Activated CD8-positive, alpha-beta T cell treated with anti-CD3 and anti-CD28 coated beads for 36 hours (primary cell): Measurements from ENCODE around the gene MED15. TPM values are rescaled to one million over a fixed set of nuclear protein-coding genes. Genes with fewer than 3 reads are reported as not detected.

Source experiments
- ATAC-seq: fragments of 200-7000 bp; cut with Tn5 transposase; one replicate; pipeline ENCODE4 v1.10.0; 2021; ENCODE audit warnings: mild to moderate bottlenecking, moderate library complexity
- CTCF ChIA-PET: fragments of 350-600 bp; sonication (Branson Sonifier 250); formaldehyde crosslinking; loops from one replicate; lab custom pipeline; 2021; ENCODE audit warnings: antibody characterized with exemption; lab: Charles Lee
- POLR2A ChIA-PET: fragments of 350-600 bp; sonication (Branson Sonifier 250); formaldehyde crosslinking; loops from one replicate; lab custom pipeline; 2021; ENCODE audit warnings: antibody characterized with exemption; lab: Charles Lee
- DNase-seq: peaks from one replicate; pipeline ENCODE4 v3.0.0-alpha.2; 2020
- H3K27ac Mint-ChIP-seq: one replicate; pipeline ENCODE4 v1.8.0; 2021; ENCODE audit warnings: mild to moderate bottlenecking, mixed read lengths
- H3K27me3 Mint-ChIP-seq: one replicate; pipeline ENCODE4 v1.8.0; 2021; ENCODE audit warnings: mixed read lengths
- H3K36me3 Mint-ChIP-seq: one replicate; pipeline ENCODE4 v1.8.0; 2021; ENCODE audit warnings: low read depth, mixed read lengths
- H3K4me1 Mint-ChIP-seq: one replicate; pipeline ENCODE4 v1.8.0; 2021; ENCODE audit warnings: low read depth, mixed read lengths
- H3K4me3 Mint-ChIP-seq: one replicate; pipeline ENCODE4 v1.8.0; 2021; ENCODE audit warnings: mild to moderate bottlenecking, moderate library complexity, mixed read lengths
- H3K9me3 Mint-ChIP-seq: one replicate; pipeline ENCODE4 v1.8.0; 2021; ENCODE audit warnings: mixed read lengths
- intact Hi-C: fragments of 100-400 bp; cut with micrococcal nuclease; formaldehyde crosslinking; loops from one replicate; pipeline ENCODE4 v1.10.0; 2022
- total RNA-seq, 2 experiments: library from RNA; stranded (reverse); gene quantifications; one replicate each; pipeline ENCODE4 v1.2.3, GENCODE V29; 2021
- TF ChIP-seq, protein P1 (sequence below): fragments of 200-600 bp; IDR thresholded peaks from one replicate; pipeline ENCODE4 v1.8.0; 2022; ENCODE audit warnings: antibody characterized with exemption, mild to moderate bottlenecking

MED15 gene
- total RNA-seq, 2 experiments from 2014 or later, result 110 to 118 TPM

DNA sequence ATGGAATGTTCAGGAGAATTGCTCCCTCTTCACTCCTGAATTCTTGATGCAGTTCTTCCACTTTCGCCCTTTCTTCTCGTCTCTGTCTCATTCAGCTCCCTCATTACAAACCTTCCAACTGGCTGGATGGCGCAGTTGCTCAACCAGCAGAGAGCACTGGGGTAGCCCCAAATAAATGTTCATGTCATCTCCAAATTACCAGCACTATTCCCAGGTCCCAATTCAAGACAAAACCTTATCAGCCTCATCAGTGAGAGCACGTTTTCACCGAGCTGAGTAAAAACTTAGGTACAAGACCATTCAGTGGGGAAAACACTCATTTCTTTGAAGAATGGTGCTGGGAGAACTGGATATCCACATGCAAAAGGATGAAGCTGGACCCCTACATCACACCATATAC lies 120.0 kb downstream of the MED15 start:
- Mint-ChIP-seq H3K4me1 (peaks cover 21% of the 10 kb centered on the region), H3K27me3 (peaks cover 3% of the 10 kb centered on the region), H3K4me3 (no peak overlapping the region), H3K27ac (no peak overlapping the region), H3K9me3 (no peaks in the 10 kb centered on the region), H3K36me3 (no peaks in the 10 kb centered on the region)
- ChIA-PET POLR2A (interaction anchor here (0.6 to 0.8 kb wide), 2 partner anchors 10 to 36 kb away, joined by 3 to 4 read pairs; no protein-coding TSS in a partner anchor), CTCF (interaction anchor here (1.4 to 1.6 kb wide), 3 partner anchors 10 to 56 kb away, joined by 3 read pairs; no protein-coding TSS in a partner anchor)
- intact Hi-C loops, result no loop called here
- TF ChIP-seq, protein P1, sequence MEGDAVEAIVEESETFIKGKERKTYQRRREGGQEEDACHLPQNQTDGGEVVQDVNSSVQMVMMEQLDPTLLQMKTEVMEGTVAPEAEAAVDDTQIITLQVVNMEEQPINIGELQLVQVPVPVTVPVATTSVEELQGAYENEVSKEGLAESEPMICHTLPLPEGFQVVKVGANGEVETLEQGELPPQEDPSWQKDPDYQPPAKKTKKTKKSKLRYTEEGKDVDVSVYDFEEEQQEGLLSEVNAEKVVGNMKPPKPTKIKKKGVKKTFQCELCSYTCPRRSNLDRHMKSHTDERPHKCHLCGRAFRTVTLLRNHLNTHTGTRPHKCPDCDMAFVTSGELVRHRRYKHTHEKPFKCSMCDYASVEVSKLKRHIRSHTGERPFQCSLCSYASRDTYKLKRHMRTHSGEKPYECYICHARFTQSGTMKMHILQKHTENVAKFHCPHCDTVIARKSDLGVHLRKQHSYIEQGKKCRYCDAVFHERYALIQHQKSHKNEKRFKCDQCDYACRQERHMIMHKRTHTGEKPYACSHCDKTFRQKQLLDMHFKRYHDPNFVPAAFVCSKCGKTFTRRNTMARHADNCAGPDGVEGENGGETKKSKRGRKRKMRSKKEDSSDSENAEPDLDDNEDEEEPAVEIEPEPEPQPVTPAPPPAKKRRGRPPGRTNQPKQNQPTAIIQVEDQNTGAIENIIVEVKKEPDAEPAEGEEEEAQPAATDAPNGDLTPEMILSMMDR, result no peak
- DNase-seq, result no peak
- no peak for ATAC-seq

DNA sequence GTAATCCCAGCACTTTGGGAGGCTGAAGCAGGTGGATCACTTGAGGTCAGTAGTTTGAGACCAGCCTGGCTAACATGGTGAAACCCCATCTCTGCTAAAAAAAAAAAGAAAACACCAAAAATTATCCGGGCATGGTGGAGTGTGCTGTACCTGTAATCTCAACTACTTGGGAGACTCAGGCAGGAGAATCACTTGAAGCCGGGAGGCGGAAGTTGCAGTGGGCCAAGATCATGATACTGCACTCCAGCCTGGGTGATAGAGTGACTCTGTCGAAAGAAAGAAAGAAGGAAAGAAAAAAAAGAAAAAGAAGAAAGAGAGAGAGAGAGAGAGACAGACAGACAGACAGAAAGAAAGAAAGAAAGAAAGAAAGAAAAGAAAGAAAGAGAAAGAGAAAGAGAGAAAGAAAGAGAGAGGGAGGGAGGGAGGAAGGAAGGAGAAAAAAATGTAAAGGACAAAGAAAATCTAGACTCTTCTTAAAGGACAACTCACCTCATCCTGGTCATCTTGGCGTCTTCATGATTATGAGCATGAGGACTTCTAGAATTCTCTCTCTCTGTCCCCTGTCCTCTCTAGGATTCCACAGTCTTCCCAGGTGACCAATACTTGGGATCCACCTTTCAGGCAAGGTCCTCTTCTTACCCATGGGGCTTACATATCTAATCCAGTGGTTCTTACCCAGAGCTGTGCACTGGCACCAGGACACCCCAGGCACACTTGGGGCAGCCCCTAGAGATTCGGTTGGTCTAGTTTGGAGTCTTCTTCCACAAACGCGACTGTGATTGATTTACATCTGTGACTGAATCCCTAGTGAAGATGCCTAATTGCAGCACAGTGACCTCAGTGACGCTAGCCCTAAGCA lies 120.9 kb downstream of the MED15 start:
- no peak overlapping the region for H3K4me3 Mint-ChIP-seq
- DNase-seq (no peak), ATAC-seq (no peak)
- H3K36me3 Mint-ChIP-seq, result no peaks in the 10 kb centered on the region
- ChIA-PET CTCF (interaction anchor here (1.4 to 1.6 kb wide), 3 partner anchors 9 to 57 kb away, joined by 3 read pairs; no protein-coding TSS in a partner anchor), POLR2A (interaction anchor here (0.8 kb wide), 1 partner anchor 11 kb away, joined by 4 read pairs; no protein-coding TSS in a partner anchor)
- TF ChIP-seq, protein P1, result no peak
- intact Hi-C loops, result no loop called here
- H3K27ac Mint-ChIP-seq, result no peak overlapping the region
- peaks cover 21% of the 10 kb centered on the region for H3K4me1 Mint-ChIP-seq
- H3K27me3 Mint-ChIP-seq, result peaks cover 3% of the 10 kb centered on the region
- H3K9me3 Mint-ChIP-seq, result no peaks in the 10 kb centered on the region

DNA sequence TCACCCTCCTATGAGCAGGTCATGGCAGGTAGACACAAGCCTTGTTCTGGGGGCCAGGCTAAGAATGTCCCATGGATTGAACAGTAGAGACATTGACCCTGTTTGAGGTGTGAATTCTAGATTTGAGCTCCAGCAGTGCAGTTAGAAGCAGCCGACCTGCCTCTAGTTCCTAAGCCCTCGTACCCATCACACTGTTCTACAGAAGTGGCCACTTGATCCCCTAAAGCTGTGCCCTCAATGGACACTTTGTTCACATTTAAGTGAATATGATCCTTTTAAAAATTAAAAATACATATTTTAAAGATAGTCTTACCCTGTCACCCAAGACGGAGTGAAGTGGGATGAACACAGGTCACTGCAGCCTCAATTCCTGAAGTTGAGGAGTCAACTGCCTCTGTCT lies 122.0 kb downstream of the MED15 start:
- intact Hi-C loops, result no loop called here
- Mint-ChIP-seq H3K4me3 (no peak overlapping the region), H3K36me3 (no peaks in the 10 kb centered on the region), H3K27ac (no peak overlapping the region), H3K9me3 (no peaks in the 10 kb centered on the region), H3K4me1 (peaks cover 13% of the 10 kb centered on the region), H3K27me3 (peaks cover 3% of the 10 kb centered on the region)
- POLR2A ChIA-PET, result no interaction called here
- DNase-seq (no peak), ATAC-seq (no peak)
- CTCF ChIA-PET, result interaction anchor here (0.6 to 1.3 kb wide), 2 partner anchors 24 to 245 kb away, joined by 3 to 4 read pairs; no protein-coding TSS in a partner anchor
- TF ChIP-seq, protein P1, result no peak

DNA sequence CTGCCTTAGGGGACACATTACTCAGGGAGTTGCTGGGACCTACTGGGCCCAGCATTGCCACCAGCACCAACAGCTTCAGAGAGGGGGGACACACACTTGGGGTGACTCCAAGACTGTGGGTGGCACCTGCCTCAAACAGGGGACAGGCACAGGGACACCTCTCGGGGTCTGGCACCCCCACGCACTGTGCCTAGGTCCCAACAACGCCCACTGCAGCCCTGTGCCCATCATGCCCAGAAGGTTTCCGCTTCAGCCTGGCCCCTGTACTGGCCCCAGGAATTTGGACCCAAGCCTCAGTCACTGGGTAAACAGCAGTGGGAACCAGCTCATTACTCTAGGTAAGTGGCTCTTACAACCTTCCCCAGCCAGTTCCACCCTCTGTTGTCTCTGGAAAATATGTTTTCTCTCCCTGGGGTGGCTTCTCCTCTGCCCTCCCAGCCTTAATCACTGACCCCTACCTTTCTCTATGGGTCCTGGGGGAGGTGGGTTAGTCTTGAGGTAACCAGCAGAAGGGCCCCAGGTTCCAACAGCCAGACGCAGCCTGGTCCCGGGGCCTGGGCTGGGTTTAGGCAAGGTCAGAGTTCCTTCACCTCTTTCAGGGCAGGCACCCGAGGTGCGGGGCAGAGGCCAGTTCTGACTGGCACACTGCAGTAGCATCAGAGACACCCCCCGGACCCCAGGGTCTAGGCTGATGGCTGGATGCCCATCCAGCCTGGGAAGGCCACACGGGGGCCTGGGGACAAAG lies 123.6 kb downstream of the MED15 start:
- Mint-ChIP-seq H3K36me3 (no peaks in the 10 kb centered on the region), H3K9me3 (no peaks in the 10 kb centered on the region), H3K4me1 (no peaks in the 10 kb centered on the region), H3K27me3 (peaks cover 3% of the 10 kb centered on the region), H3K4me3 (no peak overlapping the region), H3K27ac (no peak overlapping the region)
- ATAC-seq (no peak), DNase-seq (no peak)
- ChIA-PET CTCF (no interaction called here), POLR2A (no interaction called here)
- intact Hi-C loops, result no loop called here
- TF ChIP-seq, protein P1, result no peak
